ENCODE results near the gene RNF207.

Gene RNF207

DNA sequence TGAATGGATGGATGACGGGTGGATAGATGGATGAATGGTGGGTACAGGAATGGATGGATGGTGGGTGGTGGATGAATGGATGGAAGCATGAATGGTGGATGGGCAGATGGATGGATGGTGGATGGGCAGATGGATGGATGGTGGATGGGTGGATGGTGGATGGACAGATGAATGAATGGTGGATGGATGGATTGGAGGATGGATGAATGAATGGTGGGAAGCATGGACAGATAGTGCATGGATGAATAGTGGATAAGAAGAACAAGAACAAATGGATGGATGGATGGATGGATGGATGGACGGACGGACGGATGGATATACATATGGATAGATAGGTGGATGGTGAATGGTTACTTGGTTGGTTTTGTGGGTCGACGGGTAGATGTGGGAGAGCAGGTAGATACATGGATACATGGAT lies 30.5 kb upstream of the RNF207 start:
- no peak for DNase-seq

DNA sequence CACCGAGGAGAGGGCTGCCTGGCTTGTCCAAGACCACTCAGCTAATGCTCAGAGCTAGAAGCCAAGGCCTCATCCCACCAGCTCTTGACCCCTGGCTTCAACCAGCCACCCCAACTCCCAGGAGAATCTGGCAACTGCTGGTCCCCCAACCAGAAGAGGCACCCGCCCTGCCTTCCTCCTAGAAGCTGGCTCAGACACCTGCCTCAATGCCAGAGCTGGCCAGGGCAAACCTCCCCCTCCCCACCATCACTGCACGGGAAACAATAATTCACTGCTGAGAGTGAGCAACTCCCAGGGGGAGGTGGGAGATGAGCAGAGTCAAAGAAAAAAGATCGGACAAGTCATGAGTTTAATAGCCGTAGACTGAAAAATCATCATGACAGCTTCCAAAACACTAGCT lies 29.1 kb upstream of the RNF207 start:
- no peak for DNase-seq

DNA sequence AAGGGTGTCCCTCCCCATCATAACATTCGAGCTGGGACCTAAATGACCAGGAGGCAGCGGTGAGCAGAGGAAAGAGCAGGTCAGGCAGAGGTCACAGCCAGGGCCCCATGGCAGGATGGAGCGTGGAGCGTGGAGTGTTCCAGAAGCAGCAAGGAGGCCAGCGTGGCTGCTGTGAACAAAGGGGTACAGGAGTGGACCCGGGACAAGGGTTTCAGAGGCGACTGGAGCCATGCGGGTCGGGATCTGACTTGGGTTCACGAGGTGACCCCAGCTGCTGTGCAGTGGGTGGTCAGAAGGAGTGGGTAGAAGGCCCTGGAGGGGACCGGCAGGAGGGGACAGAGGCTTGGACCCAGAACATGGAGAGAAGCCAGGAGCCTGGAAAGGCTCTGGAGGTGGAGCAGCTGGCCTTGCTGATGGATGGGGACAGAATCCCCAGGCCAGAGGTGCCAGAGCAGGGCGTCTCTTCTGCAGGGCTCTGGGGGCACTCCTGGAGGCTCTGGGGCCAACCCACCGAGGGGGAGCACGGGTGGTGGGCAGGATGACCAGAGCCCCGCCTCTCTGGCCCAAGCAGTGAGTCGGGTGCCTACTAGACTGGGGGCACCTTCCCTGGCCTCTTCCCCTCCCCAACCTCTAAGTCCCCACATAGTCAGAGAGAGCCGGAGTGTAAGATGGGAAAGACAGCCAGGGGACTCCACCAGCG lies 28.1 kb upstream of the RNF207 start:
- no peak for DNase-seq

DNA sequence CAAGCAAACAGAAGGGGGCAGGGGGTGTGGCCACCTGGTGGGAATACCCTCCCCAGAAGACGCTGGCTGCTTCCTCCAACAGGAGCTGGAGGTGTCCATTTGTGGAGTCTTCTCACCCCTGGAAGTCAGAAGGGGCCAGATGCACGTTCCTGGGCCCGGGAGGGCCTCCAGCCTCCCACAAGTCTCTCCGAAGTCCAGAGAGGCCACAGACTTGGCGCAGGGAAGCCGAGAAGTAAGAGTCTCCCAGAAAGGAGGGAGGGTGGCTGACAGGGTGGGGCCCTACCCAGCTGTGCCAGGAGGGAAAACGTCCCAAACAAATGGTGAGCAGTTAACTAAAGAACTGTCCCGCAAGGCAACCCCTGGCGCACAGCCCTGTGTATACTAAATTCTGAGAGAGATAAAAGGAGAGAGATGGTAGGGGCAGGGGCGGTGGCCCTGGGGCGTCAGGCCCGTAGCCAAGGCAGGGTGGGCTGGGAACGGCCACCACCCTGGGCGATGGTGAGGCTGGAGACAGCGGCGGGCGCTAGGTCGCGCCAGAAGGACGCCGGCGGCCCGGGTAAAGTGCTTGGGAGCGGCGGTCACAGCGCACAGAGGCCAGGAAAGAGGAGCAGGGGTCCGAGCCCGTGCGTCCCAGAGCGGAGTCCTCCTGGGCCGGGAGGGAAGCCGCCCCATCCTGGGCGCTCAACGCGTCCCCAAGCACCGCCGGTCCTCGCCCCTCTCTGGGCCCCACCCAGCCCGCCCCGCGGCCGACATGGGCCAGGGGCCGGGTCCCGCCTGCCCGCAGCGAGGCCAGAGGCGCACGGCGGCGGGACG lies 27.0 kb upstream of the RNF207 start:
- no peak for DNase-seq

DNA sequence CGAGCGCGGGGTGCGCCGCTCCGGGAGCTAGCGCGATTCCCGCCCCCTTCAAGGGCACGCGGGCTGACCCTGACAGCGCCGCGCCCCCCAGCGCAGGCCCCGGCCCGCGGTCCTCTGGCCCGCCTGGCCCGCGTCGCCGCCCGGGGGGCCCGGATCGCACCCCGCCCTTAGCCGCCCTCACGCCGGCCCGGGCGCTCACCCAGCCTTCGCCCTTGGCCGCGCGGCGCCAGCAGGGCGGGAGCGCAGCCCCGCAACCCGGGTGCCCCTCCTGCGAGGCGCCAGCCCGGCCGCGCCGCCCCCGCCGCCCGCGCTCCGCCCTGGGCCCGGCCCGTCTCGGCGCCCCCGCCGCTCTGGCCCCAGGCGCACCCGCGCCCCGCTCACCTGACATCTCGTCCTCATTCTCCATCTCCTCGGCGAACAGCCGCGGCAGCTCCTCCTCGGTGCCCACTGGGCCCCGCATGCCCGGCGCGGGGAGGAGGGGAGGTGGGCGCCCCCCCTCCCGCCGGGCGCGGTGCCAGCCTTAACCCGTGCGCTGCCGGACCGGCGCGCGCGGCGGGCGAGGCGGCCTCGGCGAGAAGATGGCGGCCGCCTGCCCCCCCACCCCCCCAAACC lies 26.2 kb upstream of the RNF207 start:
- no peak for DNase-seq

DNA sequence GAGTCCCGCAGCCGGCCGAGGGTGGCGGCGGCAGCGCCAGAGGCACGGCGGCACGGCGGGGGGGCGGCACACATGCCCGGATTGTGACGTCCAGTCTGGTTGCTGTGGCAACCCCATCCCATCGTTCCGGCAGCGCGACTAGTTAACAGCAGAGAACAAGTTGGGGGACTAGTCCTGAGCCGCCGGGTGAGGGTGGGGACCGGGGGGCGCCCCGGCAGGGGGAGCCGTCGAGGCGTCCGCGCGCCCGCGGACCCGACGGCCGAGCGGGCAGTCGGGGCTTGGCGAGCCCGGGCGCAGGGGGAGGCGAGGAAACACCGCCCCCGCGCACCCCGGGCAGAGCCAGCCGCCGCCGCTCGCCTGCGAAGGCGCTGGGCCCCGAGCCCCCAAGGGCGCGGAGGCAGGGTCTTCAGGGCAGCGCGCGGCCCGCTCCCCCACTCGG lies 25.6 kb upstream of the RNF207 start, which contains the start of gene CHD5:
TSS of gene CHD5 (minus strand) at position 54 of the 439 bp plus-strand sequence. CDS start 298 bp downstream, outside the sequence.
- no peak for DNase-seq

DNA sequence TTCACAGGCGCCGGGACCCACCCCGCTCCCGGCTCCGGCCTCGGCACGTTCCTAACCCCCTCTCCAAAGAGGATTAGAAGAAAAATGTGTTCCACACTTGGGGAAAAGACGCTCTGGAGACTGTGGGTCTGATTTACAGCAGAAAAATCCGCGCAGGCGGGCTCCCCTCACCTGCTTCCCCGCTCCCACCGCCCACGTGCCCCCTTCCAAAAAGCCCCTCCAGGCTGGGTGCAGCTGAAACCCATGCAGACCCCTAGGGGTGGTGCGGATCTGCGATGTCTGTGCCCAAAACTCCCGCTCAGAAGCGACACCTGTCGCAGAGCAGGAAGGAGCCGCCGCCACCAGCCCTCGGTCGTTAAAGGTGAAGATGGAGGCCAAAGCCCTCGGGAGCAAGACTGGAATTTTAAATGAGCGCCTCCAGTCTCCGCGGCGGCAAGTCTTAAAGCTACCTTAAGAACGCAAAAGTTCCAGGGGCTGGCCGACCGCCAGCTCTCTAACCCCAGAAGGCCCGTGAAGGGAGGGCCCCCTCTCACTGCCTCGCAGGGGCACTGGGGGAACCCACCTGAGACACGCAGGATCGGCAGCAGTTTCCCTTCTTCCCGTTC lies 25.1 kb upstream of the RNF207 start:
- no peak for DNase-seq

DNA sequence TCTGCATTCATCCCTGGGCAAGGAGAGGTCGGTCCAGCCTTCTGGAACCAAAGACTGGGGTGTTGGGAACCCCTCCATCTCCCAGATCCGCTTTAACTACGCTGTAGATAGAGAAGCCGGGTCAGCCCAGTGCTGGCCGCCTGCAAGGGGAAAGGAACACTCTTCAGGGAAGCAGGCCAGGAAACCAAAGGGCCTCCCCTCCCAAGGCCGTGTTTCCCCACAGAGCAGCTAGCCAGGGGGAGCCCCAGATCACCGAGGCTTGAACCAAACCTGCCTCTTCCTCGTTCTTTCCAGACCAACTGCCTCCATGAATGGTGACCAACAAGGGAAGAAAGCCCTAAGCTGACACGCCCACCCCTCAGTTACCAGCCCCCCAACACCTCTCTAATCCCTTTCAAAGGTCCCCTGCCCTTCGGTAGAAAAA lies 24.6 kb upstream of the RNF207 start:
- no peak for DNase-seq

DNA sequence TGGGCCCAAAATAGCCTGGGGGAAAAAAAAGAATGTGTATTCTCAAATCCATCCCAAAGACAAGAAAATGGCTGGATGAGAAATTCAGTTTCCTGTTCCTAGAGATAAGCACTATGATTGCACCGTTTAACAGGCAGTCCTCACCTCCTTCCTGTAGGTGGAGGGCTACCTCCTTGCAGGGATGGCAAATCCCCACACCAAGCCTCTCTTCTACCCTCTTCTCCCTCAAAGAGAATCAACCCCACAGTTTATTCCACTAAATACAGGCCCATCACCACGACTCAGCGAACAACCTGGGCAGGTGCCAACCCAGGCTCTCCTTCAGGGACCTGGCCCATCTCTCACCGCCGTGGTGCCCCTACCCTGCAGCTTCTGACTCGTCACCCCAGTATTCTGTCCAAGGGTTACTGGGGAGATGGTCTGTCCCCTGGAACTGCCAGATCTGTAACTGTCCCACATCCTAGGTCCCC lies 22.4 kb upstream of the RNF207 start:
- DNase-seq = no peak

DNA sequence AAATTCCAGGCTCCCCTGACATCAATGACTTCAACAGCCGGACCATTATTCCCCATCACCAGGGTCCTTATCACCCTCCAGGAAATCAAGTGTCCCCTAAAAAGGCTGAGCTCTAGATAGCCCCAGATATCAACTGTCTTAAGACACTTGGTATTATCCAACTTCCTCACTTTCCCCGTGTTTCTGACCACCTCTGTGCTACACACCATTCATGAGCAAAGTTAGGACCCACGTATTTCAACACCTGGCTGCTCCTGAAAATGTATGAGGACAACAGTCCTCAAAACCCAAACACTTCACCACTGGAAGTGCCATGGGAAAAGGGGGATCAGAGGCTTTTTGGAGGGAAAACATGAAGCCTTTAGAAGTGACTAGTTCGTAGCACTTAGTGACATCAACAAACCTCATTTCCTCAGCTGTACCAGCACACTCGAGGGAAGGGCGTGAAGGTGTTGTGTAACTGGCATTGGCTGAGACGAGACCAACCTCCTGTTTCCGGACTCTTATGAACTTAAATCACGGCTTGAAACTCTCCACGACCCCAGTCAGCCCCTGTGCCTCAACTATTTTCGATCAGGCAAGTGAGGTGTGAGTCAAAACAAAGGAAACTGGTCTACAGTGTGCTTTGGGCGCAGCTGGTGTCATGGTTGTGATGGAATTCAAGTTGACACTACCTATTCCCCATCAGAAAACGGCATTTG lies 21.7 kb upstream of the RNF207 start:
- DNase-seq = no peak

DNA sequence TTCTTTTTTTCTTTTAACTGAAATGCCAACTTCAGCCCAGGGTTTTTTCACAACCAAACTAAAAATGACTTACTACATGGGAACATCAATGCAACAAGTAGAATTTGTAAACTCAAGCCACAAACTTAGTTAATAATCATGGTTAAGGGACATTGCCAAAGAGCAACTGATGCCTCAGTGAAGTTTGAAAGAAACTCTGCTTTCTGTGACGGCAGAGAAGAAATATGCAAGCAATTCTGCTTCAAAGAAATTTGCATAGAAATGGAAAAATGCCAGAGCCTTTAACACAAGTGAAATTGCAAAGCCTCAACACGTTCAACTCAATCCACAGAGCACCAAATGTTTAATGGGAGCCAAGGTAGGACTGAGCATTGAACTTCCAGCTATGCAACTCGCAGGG lies 20.8 kb upstream of the RNF207 start:
- DNase-seq = no peak

DNA sequence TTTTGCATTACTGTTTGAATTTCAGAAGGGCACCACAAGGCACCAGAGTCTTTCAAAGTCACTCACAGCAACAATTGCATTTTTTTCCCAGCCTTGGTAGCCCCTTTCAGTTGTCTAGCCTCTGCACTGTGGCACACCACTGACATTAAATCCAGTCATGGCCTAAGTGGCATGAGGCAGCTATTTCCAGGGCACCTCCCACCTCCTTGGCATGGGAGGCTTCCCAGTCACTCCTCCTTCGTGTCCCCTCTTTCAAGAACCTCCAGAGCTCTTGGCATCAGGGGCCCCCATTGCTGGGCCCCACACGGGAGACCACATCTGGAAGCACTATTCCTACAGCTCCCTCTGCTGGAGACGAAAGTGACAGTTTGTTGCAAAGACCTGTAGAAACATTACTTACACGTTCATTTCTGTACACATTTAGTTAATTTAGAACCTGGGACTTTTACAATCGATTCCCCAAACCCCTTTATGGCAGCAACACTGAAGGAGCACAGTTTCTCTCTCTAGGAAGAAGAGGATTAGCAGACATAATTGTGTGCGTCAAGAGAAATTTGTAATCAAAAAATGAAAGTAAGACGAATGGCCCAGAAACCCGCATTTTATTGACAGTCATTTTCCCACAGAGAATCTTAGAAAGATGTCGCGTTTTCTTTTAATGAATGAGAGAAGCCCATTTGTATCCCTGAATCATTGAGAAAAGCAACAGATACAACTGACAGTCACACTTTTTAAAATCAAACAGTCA lies 20.1 kb upstream of the RNF207 start:
- DNase-seq = no peak

DNA sequence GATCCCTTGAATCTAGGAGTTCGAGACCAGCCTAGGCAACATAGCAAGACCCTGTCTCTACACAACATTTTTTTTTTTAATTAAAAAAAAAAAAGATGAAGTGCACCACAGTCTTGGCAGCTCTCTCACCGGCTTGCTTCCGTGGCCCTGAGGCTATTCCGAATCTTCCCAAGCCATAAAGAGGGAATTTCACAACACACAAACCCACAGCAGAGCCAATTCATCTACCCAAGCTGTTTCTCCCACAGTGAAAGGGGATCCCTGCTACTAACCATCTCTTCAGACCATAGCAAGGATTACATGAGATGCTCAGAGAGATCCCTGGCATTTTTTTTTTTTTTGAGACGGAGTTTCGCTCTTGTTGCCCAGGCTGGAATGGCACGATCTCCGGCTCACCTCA lies 17.5 kb upstream of the RNF207 start:
- DNase-seq = no peak

DNA sequence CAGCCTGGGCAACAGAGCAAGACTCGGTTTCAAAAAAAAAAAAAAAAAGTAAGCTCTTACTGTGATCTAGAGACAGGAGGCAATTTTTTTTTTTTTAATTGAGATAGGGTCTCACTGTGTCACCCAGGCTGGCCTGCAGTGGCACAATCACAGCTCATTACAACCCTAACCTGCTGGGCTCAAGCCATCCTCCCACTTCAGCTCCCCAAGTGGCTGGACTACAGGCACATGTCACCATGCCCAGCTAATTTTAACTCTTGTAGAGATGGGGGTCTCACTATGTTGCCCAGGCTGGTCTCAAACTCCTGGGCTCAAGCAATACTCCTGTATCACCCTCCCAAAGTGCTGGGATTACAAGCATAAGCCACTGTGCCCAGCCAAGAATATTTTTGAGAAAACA lies 14.0 kb upstream of the RNF207 start:
- DNase-seq = no peak

DNA sequence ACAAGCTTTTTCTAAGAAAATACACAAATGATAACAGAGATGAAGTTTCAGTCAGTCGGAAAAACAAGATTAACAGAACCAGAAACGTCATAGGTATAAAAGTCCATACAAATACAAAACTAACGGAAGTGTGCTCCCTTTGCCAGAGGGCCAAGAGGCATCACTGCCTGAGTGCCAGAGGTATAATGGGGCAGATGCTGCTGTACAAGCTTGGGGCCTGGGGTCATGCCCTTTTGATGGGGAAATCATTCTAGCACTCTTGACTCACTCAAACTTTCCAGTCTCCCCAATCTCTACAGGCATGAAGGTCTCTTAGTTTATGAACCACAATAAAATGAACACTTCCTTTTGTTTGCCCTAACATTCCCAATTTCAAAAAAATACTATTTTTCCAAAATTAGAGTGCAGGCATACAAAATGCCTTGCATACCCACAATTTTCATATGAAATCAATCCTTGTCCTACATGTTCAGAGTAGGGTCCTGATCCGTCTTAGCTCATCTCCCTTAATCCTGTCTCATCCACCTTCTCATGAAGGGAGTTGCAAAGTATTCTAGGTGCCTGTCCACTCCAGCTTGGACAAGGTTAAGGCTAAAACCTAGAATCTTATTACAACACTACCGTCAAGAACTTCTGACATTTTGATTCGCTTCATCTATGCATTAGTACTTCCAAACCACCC lies 8.0 kb upstream of the RNF207 start:
- no peak for DNase-seq

DNA sequence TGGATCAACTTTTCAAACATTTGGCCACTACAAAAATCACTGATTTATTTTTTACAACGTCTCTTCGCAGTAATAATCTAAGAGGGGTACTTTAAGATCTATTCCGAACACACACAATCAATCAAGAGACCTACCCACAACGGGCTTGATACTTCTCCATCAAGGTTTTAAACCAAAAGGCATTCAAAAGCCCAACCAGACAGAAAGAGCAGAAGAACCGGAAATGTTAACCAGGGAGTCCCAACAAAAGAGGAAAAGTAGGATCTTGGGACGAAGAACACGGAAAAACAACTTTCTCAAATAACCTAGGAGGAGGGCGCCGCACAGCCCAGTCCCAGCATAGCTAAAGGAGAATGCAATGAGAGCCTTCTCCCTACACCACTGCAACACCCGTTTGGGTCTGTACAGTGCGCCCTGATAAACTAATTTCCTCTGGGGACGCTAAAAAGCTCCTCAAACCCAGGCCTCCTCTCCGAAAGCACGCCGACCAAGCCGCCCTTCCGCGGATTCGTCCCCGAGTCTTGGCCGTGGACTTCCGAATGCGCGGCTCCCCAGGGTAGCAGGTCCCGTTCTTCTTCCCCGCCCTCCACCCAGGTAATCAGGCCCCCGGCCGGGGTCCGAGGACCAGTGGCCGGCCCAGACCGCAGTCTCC lies 7.1 kb upstream of the RNF207 start:
- no peak for DNase-seq

DNA sequence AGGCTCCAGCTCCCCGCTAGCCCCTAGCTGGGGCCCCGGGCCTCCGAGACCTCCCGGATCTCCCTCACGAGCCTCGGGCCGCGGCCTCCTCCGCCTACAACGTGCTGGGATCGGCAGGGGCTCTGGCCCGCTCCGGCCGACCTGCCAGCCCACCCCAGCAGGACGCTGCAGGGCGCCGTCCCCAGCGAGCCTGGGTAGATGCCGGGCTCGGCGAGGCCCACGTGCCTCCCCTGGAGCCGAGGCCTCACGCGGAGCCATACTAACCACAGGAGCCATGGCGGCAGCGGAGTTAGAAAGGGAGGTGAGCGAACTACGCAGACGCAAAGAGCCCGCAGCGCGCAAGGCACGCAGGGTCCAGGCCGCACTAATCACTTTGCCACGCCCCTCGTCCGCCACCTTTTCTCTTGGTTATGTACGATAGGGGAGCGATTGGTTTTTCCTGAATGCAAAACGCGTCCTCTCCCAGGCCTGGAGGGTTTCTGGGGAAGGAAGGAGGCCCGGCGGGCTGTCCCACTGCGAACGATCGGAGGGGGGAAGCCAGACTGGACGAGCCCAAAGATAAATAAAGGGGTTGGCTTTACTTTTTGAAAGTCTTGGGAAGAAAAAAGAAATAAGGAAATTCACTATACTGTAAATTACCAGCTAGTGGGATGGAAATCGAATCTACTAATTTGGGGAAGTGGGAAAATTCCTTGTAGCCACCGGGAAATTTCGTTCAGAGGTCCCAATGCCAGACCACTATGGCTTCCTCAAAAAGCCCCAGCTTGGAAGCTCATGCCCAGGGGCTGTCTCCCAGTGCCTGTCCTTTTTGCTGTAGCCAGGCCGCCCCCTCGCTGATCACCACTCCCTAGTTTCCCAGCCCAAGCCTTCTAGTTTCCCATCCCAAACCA lies 6.4 kb upstream of the RNF207 start, which contains the start of gene RPL22:
TSS of gene RPL22 (minus strand) at position 298 of the 890 bp plus-strand sequence. CDS start at position 276, 22 bp downstream.
- peak; percentile 97 for DNase-seq

DNA sequence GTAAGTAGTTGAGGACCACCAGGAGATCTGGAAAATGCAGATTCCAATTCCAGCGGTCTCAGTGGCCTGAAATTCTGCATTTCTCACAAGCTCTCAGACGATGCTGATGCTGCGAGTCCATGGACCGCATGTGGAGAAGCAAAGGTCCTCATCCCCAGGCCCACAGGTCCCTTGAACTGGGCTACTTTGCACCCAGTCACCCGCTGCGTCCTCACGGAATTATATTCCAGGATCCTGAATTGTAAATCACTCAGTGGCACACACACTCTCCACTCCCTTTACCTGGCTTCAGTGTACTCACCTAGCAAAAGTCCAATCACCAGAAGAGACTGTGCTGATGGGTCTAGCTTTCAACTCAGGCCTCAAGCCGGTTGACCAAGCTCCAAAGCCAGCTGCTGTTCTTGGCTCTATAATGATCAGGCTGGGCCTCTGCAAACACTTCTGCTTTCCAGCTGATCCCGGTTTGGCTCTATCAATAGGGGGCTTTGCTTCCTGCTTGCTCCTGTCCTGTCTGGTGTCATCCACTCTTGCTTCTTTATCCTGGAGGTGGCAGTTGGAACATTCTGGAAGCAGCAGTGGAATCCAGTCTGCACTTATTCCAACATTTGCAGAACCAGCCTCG lies 5.6 kb upstream of the RNF207 start:
- DNase-seq = no peak

DNA sequence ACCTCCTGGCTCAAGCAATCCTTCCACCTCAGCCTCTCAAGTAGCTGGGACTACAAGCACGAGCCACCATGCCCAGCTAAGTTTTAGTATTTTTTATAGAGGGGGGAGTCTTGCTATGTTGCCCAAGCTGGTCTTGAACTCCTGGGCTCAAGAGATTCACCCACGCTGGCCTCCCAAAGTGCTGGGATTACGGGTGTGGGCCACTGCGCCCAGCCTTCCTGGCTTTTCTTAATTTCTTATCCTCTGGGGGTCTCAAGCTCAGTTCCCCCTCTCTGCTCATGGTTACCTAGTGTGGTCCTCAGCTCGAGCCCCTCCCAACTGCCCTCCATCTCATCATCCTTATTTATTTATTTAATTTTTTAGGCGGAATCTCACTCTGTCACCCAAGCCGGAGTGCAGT lies 3.7 kb upstream of the RNF207 start:
- DNase-seq = no peak

All from CD4-positive, alpha-beta T cell treated with Interleukin-15 for 1 hour (primary cell).